ENCODE results near the gene FGFBP2.
"Not testable (repeated sequence)": the region's sequence is repeated elsewhere in the genome, so short reads cannot be mapped to it uniquely, and the experiment has no call there.

The FGFBP2 gene

GRCh38 chr4:15926486-15926885 lies 36.5 kb downstream of the FGFBP2 start:
- H3K27ac Mint-ChIP-seq = no peak overlapping the region
- H3K9me3 Mint-ChIP-seq = no peaks in the 10 kb centered on the region
- H3K36me3 Mint-ChIP-seq (ENCODE audit: low read depth) = no peaks in the 10 kb centered on the region
- H3K27me3 Mint-ChIP-seq = peaks cover 35% of the 10 kb centered on the region
- H3K4me3 Mint-ChIP-seq = no peak overlapping the region
- H3K4me1 Mint-ChIP-seq (ENCODE audit: low read depth) = peaks cover 14% of the 10 kb centered on the region

- Mint-ChIP-seq H3K4me1 (ENCODE audit: low read depth) (peaks cover 14% of the 10 kb centered on the region), H3K27ac (no peak overlapping the region), H3K4me3 (no peak overlapping the region), H3K36me3 (ENCODE audit: low read depth) (no peaks in the 10 kb centered on the region), H3K27me3 (peaks cover 30% of the 10 kb centered on the region), H3K9me3 (no peaks in the 10 kb centered on the region)
These were observed 37.1 kb downstream of the FGFBP2 start for GRCh38 chr4:15925830-15926229.

GRCh38 chr4:15921592-15921932 lies 41.4 kb downstream of the FGFBP2 start:
- no peak overlapping the region for H3K27ac Mint-ChIP-seq
- H3K27me3 Mint-ChIP-seq = peaks cover 40% of the 10 kb centered on the region
- no peak overlapping the region for H3K4me3 Mint-ChIP-seq
- H3K36me3 Mint-ChIP-seq (ENCODE audit: low read depth) = no peaks in the 10 kb centered on the region
- H3K9me3 Mint-ChIP-seq = no peaks in the 10 kb centered on the region
- H3K4me1 Mint-ChIP-seq (ENCODE audit: low read depth) = no peaks in the 10 kb centered on the region

GRCh38 chr4:15920723-15921591 lies 42.0 kb downstream of the FGFBP2 start:
- Mint-ChIP-seq H3K9me3 (peaks cover 1% of the 10 kb centered on the region), H3K36me3 (ENCODE audit: low read depth) (peaks cover 1% of the 10 kb centered on the region), H3K27me3 (peaks cover 37% of the 10 kb centered on the region), H3K27ac (no peak overlapping the region), H3K4me3 (no peak overlapping the region), H3K4me1 (ENCODE audit: low read depth) (no peaks in the 10 kb centered on the region)

GRCh38 chr4:15918484-15919129 lies 44.4 kb downstream of the FGFBP2 start:
- Mint-ChIP-seq H3K4me3 (no peak overlapping the region), H3K27ac (no peak overlapping the region), H3K36me3 (ENCODE audit: low read depth) (peaks cover 5% of the 10 kb centered on the region), H3K27me3 (peaks cover 31% of the 10 kb centered on the region), H3K9me3 (peaks cover 4% of the 10 kb centered on the region), H3K4me1 (ENCODE audit: low read depth) (peaks cover 11% of the 10 kb centered on the region)

- no peak overlapping the region for H3K27ac Mint-ChIP-seq
- H3K4me3 Mint-ChIP-seq = no peak overlapping the region
- peaks cover 30% of the 10 kb centered on the region for H3K27me3 Mint-ChIP-seq
- H3K4me1 Mint-ChIP-seq (ENCODE audit: low read depth) = peaks cover 11% of the 10 kb centered on the region
- peaks cover 5% of the 10 kb centered on the region for H3K36me3 Mint-ChIP-seq (ENCODE audit: low read depth)
- H3K9me3 Mint-ChIP-seq = peaks cover 4% of the 10 kb centered on the region
These were observed 45.7 kb downstream of the FGFBP2 start for GRCh38 chr4:15917297-15917696.

- H3K36me3 Mint-ChIP-seq (ENCODE audit: low read depth); H3K27ac Mint-ChIP-seq; H3K4me3 Mint-ChIP-seq; H3K9me3 Mint-ChIP-seq: not testable (repeated sequence)
- Mint-ChIP-seq H3K27me3 (peaks cover 26% of the 10 kb centered on the region), H3K4me1 (ENCODE audit: low read depth) (peaks cover 11% of the 10 kb centered on the region)
These were observed 46.6 kb downstream of the FGFBP2 start for GRCh38 chr4:15916358-15916757.

- H3K27me3 Mint-ChIP-seq = peaks cover 16% of the 10 kb centered on the region
- H3K4me1 Mint-ChIP-seq (ENCODE audit: low read depth) = peaks cover 11% of the 10 kb centered on the region
- peaks cover 4% of the 10 kb centered on the region for H3K9me3 Mint-ChIP-seq
- H3K27ac Mint-ChIP-seq = no peak overlapping the region
- no peak overlapping the region for H3K4me3 Mint-ChIP-seq
- H3K36me3 Mint-ChIP-seq (ENCODE audit: low read depth) = peaks cover 5% of the 10 kb centered on the region
These were observed 48.2 kb downstream of the FGFBP2 start for GRCh38 chr4:15914736-15915135.

- peaks cover 11% of the 10 kb centered on the region for H3K4me1 Mint-ChIP-seq (ENCODE audit: low read depth)
- peaks cover 4% of the 10 kb centered on the region for H3K9me3 Mint-ChIP-seq
- peaks cover 12% of the 10 kb centered on the region for H3K27me3 Mint-ChIP-seq
- no peak overlapping the region for H3K27ac Mint-ChIP-seq
- H3K4me3 Mint-ChIP-seq = no peak overlapping the region
- H3K36me3 Mint-ChIP-seq (ENCODE audit: low read depth) = peaks cover 5% of the 10 kb centered on the region
These were observed 48.7 kb downstream of the FGFBP2 start for GRCh38 chr4:15914291-15914690.

- peaks cover 4% of the 10 kb centered on the region for H3K9me3 Mint-ChIP-seq
- no peak overlapping the region for H3K27ac Mint-ChIP-seq
- H3K27me3 Mint-ChIP-seq = peaks cover 12% of the 10 kb centered on the region
- peaks cover 11% of the 10 kb centered on the region for H3K4me1 Mint-ChIP-seq (ENCODE audit: low read depth)
- H3K36me3 Mint-ChIP-seq (ENCODE audit: low read depth) = peaks cover 5% of the 10 kb centered on the region
- H3K4me3 Mint-ChIP-seq = no peak overlapping the region
These were observed 49.4 kb downstream of the FGFBP2 start for GRCh38 chr4:15913631-15913970.

- peaks cover 11% of the 10 kb centered on the region for H3K4me1 Mint-ChIP-seq (ENCODE audit: low read depth)
- H3K4me3 Mint-ChIP-seq = no peak overlapping the region
- H3K27me3 Mint-ChIP-seq = peaks cover 12% of the 10 kb centered on the region
- H3K9me3 Mint-ChIP-seq = peaks cover 4% of the 10 kb centered on the region
- H3K27ac Mint-ChIP-seq = no peak overlapping the region
- peaks cover 5% of the 10 kb centered on the region for H3K36me3 Mint-ChIP-seq (ENCODE audit: low read depth)
These were observed 49.9 kb downstream of the FGFBP2 start for GRCh38 chr4:15912961-15913630.

- no peak overlapping the region for H3K27ac Mint-ChIP-seq
- H3K4me3 Mint-ChIP-seq = no peak overlapping the region
- peaks cover 5% of the 10 kb centered on the region for H3K36me3 Mint-ChIP-seq (ENCODE audit: low read depth)
- H3K27me3 Mint-ChIP-seq = peaks cover 12% of the 10 kb centered on the region
- H3K4me1 Mint-ChIP-seq (ENCODE audit: low read depth) = peaks cover 11% of the 10 kb centered on the region
- H3K9me3 Mint-ChIP-seq = peaks cover 4% of the 10 kb centered on the region
These were observed 50.7 kb downstream of the FGFBP2 start for GRCh38 chr4:15912236-15912635.
